ENCODE results near the gene AZU1.

The AZU1 gene, protein sequence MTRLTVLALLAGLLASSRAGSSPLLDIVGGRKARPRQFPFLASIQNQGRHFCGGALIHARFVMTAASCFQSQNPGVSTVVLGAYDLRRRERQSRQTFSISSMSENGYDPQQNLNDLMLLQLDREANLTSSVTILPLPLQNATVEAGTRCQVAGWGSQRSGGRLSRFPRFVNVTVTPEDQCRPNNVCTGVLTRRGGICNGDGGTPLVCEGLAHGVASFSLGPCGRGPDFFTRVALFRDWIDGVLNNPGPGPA

DNA sequence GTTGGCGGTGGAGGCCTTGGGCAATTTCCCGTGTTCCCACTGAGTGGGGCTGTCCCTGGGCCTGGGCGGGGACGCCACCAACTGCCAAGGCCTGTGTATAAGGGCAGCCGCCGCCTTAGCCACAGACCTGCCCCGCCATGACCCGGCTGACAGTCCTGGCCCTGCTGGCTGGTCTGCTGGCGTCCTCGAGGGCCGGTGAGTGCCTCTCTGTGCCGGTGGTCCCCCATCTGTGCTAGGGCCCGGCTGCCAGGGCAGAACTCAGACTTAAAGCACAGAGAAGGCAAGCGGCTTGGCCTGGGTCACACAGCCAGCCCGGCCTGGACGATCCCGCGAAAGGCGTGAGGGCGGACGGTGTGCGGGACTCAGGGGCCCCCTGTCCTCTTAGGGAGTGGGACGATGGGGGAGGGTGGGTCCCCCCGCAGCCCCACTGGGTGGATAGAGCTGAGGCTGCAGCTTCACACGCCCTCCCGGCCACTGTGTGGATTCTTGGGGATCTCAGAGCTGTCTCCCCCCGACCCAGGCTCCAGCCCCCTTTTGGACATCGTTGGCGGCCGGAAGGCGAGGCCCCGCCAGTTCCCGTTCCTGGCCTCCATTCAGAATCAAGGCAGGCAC, at the start of gene AZU1:
Gene AZU1, plus strand, starts transcription at position 128 of the 612 bp plus-strand sequence. Its CDS starts 10 bp downstream, at position 138.
- no peak for DNase-seq

DNA sequence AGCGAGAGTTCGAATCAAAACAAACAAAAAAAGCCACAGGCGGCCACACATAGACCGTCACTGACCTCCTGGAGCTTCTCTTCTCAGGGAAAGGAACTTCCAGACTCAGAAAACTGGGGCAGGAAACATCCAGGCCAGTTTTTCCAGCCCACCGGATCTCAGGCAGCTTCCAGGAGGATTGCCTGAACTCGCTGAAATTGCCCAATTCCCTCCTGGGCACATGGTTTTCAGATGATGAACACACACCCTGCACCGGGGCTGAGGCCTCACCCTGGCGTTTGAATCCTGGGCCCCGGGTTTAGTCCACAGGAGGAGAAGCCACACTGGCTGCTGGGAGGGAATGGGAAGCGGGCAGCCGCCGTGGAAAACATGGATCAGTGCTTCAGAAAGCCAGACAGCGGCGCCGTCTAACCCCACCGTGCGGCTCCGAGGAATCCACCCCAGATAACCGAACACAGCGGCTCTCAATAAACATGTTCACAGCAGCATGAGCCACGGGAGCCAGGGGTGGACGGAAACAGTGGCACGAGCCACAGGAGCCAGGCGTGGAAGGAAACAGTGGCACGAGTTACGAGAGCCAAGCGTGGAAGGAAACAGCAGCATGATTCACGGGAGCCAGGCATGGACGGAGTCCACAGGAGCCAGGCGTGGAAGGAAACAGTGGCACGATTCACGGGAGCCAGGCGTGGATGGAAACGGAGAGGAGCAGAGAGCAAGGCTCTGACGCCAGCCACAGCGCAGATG, 48.6 kb upstream of the AZU1 start:
- no peak for DNase-seq

GRCh38 chr19:780935-781334, 46.7 kb upstream of the AZU1 start:
- DNase-seq = no peak

DNA sequence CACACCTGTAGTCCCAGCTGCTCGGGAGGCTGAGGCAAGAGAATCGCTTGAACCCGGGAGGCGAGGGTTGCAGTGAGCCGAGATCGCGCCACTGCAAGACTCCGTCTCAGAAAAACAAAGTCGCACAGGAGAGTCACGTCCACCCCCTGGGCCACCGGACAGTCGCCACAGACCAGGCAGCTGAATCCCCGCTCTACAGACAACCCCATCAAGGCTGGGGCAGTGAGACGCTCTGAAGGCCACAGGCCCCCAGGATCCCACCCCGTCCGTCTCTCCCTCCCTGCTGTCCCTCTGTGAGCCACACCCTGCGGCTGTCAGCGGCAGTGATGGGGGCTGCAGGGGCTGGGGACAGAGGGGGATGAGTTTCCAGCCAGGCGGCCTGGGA, 45.8 kb upstream of the AZU1 start:
- no peak for DNase-seq

- no peak for DNase-seq
Measured at GRCh38 chr19:782185-782877, 45.3 kb upstream of the AZU1 start.

DNA sequence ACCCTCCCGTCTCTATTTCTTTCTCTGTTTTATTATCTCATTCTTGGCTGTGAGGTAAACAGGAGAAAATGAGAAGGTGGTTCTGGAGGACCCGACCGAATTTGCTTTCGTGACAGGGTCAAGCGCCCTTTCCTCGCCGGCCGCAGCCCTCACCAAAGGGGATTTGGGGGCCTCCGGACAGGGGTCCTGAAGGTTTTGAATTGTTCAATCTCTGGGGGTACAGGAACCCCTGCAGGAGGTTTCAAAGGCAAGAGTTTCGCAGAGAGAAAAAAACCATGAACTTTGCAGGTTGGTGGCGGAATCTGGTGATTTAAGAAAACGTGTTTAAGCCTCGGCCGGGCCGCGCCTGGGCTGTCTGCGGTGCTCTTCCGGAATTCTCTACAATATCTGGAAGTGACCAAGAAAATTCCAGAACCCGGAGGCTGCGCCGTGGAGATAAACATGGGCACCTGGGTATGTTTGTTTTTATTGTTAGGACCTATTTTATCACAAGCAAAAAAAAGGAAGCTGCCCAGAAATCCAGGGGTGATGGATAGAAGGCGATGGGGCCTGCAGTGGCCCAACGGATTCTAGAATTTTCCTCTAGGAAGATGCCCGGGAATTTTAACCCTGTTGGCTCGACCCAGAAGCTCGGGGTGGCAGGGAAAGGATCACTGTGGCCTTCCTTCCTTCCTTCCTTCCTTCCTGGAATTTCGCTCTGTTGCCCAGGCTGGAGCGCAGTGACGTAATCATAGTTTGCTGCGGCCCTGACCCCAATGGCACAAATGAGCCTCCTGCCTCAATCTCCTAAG, 44.6 kb upstream of the AZU1 start:
- DNase-seq = no peak

DNA sequence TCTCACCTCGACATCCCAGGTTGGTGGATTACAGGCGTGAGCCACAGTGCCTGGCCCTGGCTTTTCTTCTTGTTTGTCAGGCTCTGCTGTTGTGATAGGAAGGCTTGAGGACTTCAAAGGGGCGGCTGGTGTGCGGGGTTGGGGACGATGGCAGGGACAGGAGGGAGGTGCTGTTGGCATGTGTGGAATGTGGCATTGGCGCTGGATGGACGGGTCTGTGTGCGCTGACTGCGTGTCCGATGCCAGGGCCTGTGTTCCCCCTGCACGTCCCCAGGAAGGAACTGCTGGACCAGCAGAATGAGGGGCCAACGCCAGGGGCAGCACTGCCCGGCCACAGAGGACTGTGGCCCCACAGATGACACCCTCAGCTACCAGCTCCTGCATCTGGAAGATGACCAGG, 43.1 kb upstream of the AZU1 start:
- no peak for DNase-seq

GRCh38 chr19:787536-787935, 40.1 kb upstream of the AZU1 start:
- no peak for DNase-seq

GRCh38 chr19:788686-788982, 39.0 kb upstream of the AZU1 start:
- DNase-seq = no peak

DNA sequence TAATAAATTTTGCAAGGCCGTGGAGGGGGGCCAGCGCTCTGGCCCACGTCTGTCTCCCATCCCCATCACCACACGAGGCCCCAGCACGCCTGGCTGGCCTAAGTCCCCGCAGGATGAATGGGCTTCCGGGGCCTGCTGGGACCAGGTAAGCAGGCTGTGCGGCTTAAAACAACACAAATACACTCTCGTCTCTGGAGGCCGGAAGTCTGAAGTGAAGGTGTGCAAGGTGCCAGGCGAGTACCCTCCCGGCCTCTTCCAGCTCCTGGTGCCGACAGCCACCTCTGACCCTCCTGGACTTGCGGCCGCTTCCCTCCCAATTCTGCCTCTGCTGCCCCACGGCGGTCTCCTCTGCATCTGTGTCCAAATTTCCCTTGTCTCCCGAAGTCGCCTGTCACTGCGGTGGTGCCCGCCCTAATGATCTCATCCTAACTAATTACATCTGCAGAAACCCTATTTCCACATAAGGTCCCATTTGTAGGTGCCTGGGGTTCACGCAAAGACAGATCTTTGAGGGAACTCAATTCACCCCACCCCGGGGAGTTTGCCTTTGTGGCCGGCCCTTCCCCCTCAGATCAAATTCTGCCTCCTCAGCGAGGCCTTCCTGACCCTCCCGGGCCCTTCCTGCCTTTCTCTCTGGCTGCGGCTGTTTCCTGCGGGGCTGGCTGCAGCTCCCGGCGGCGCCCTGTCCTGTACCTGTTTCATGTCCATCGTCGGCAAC, 38.5 kb upstream of the AZU1 start:
- DNase-seq = no peak

- no peak for DNase-seq
Measured at GRCh38 chr19:789701-790060, 38.0 kb upstream of the AZU1 start.

GRCh38 chr19:791007-791566, 36.5 kb upstream of the AZU1 start:
- DNase-seq = no peak

DNA sequence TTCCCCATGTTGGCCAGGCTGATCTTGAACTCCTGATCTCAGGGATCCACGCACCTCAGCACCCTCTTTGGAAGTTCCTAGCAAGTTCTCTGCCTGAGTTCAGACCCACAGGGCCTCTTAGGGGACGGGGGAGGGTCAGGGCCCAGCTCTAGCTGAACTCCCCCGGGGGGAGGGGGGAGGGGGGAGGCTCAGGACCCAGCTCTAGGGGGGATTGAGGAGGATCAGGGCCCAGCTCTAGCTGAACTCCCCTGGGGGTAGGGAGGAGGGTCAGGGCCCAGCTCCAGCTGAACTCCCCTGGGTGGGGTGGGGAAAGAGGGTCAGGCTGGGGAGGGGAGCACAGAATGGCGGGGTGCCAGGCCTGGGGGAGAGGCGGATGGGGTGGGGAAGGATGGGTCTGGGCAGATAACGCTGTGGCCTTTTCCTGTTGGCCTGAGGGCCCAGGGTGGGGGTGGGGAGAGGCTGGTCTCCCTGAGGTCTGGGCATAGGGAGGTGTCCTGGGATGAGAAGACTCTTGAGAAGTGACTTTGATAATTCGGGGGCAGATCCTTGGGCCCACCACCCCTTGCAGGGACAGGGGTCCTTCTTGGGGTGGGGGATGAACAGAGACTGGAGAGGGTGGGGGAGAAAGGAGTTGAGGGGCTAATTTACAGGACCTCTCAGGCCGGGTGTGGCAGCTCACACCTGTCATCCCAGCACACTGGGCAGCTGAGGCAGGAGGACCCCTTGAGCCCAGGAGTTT, 35.9 kb upstream of the AZU1 start:
- DNase-seq = no peak

GRCh38 chr19:792306-792885, 35.2 kb upstream of the AZU1 start:
- no peak for DNase-seq

- DNase-seq = no peak
Measured at GRCh38 chr19:793806-794205, 33.8 kb upstream of the AZU1 start.

DNA sequence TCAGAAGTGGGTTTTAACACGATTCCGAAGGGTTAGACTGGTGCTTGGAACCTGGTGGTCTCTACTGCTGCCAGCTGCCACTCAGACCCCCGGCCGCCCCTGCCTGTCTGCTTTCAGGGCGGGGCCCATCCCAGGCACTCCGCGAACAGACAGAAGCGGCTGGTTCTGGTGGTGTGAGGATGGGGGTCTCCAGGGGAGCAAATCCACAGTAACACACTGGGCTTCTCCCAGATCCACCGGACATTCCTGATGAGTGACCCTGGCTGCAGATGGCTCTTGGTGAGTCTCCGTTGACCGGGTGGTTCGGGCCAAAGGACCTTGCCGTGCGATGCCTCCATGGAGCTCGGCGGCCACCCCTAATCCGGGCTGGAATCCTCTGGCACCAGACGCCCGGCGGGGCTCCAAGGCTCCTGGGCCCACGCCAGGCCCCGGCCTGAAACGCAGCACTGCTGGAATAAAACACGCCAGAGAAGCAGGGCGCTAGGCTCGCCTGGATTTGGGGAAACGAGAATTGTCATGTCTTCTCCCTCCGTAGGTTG, 32.5 kb upstream of the AZU1 start:
- no peak for DNase-seq

- DNase-seq = no peak
Measured at GRCh38 chr19:795691-796581, 31.7 kb upstream of the AZU1 start.

DNA sequence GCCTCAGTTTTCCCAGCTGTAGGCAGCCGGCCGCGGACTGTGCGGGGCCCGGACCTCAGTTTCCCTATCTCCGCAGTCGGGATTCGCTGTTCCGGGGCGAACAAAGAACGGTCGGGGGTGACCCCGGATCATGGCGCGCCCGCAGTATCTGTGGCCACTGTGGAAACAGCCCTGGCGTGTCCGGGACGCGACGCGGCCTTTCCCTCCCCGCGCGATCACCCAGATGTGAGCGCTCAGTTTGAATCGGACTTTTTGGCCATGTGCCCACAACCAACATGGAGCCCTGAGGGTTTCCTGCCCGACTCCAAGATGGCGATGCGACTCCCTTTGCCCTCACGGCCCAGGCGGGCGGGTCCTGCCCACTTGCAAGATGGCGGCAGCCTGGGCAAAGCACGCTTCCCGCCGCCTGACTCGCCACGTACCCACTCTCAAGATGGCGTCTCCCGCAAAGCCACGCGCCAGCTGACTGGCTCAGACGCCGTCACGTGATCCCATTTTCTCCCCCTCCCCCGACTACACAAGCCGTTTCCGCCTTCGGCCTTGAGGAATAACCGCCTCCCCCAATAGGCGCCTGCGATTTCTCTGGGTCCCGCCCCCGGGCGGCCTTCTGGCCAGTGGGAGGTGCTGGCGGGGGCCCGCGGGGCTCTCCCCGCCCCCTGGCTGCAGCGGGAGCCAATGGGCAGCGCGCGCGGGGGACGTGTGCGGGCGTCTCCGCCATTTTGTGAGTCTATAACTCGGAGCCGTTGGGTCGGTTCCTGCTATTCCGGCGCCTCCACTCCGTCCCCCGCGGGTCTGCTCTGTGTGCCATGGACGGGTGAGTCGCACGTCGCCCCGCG, 30.7 kb upstream of the AZU1 start, which contains the start of gene PTBP1:
Gene PTBP1, plus strand, starts transcription at position 761 of the 836 bp plus-strand sequence. Its CDS starts 46 bp downstream, at position 807.
- peak; percentile 95 to 99 for DNase-seq

All from cerebellar nuclear complex (tissue), 1 donor.